Skin epidermis (tissue), 12 donors: ENCODE results near the gene HEG1.
"Not testable (repeated sequence)": the region's sequence is repeated elsewhere in the genome, so short reads cannot be mapped to it uniquely, and the experiment has no call there.

Experiments
- H3K27ac ChIP-seq, 21 experiments: fragments of 200-600 bp; sonication (generic) in 11 of 21; one replicate each; pipeline ENCODE4 v1.5.0; 2020; ENCODE audit warnings: mild to moderate bottlenecking in 3 of 21, inconsistent platforms in 2 of 21, moderate library complexity in 2 of 21
- H3K4me3 ChIP-seq, 7 experiments: fragments of 200-600 bp; sonication (generic) in 2 of 7; one replicate each; pipeline ENCODE4 v1.5.0; 2020; ENCODE audit warnings: inconsistent platforms in 2 of 7, mild to moderate bottlenecking in 2 of 7, moderate library complexity in 1 of 7

HEG1 gene, protein sequence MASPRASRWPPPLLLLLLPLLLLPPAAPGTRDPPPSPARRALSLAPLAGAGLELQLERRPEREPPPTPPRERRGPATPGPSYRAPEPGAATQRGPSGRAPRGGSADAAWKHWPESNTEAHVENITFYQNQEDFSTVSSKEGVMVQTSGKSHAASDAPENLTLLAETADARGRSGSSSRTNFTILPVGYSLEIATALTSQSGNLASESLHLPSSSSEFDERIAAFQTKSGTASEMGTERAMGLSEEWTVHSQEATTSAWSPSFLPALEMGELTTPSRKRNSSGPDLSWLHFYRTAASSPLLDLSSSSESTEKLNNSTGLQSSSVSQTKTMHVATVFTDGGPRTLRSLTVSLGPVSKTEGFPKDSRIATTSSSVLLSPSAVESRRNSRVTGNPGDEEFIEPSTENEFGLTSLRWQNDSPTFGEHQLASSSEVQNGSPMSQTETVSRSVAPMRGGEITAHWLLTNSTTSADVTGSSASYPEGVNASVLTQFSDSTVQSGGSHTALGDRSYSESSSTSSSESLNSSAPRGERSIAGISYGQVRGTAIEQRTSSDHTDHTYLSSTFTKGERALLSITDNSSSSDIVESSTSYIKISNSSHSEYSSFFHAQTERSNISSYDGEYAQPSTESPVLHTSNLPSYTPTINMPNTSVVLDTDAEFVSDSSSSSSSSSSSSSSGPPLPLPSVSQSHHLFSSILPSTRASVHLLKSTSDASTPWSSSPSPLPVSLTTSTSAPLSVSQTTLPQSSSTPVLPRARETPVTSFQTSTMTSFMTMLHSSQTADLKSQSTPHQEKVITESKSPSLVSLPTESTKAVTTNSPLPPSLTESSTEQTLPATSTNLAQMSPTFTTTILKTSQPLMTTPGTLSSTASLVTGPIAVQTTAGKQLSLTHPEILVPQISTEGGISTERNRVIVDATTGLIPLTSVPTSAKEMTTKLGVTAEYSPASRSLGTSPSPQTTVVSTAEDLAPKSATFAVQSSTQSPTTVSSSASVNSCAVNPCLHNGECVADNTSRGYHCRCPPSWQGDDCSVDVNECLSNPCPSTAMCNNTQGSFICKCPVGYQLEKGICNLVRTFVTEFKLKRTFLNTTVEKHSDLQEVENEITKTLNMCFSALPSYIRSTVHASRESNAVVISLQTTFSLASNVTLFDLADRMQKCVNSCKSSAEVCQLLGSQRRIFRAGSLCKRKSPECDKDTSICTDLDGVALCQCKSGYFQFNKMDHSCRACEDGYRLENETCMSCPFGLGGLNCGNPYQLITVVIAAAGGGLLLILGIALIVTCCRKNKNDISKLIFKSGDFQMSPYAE (N-terminal part only)

DNA sequence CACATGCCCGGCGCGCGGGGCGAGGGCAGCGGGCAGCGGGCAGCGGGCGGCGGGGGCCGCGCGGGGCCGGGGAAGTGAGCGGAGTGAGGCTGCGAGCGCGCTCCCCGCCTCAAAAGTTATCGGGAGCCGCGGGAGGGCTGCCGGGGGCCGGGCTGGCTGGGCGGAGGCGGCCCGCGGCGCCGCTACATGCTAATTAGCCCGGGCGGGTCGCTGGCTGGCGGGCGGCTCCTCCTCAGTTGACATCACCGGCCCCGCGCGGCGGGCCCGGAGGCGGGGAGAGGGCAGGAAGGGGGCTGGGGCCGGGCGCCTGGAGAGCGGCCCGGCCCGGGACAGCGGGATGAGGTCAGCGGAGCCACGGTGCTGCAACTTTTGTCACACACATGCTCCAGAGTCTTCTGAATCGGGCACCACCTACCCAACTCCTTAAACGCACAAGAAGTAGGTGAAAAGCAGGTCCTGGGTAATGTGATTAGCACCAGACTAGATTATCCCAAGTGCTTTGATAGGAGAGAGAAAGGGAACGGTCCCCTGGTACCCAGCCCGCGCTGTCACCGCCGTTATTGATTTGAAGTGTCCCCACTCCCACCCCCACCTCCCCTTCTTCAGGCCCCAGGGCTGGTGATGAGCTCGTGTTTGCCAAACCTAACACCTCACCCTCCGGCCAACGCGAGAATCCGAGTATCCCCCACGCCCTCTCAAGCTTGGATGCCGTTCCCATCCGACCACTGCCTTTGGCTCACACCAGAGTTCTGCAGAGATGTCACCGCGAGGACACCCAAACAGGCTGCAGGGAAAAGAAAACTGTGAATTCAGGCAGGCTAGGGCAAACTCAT lies at the start of gene HEG1:
Gene HEG1, minus strand, starts transcription at position 85 of the 833 bp plus-strand sequence. CDS start 107 bp downstream, outside the sequence.
- Histone ChIP-seq H3K4me3 (peak within 1 kb of the TSS; percentile 42 to 79 (median 67)), H3K27ac (peak within 1 kb of the TSS; percentile 14 to 94 (median 80))

GRCh38 chr3:125105116-125105515 lies 49.3 kb upstream of the HEG1 start:
- H3K27ac ChIP-seq = no peak overlapping the region
- no peak overlapping the region for H3K4me3 ChIP-seq

DNA sequence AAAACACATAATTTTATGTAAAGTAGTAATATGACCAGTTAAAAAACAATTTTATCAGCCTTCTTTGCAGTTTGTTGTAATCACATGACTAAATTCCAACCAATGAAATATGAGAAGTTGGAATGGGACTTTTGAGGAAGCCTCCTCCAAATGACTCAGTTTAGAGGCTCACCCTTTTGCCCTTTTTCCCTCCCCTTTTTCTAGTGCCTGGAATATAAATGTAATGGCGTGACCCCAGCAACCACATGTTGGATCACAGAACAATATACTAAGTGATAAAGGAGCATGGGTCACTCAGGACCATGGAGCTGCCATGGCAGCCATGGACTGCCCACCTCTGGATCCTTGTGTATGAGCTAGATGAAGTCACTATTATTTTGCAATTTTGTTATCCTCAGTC lies 48.8 kb upstream of the HEG1 start:
- Histone ChIP-seq H3K27ac (no peak overlapping the region), H3K4me3 (no peak overlapping the region)

GRCh38 chr3:125103406-125103805 lies 47.6 kb upstream of the HEG1 start:
- no peak overlapping the region for H3K4me3 ChIP-seq

GRCh38 chr3:125102470-125102869 lies 46.7 kb upstream of the HEG1 start:
- Histone ChIP-seq H3K27ac (no peak overlapping the region), H3K4me3 (no peak overlapping the region)

More at GRCh38 chr3:125103406-125103805, 47.6 kb upstream of the HEG1 start:
- H3K27ac ChIP-seq = no peak overlapping the region

- Histone ChIP-seq H3K27ac (no peak overlapping the region), H3K4me3 (no peak overlapping the region)
Observed at GRCh38 chr3:125098611-125099291, 43.0 kb upstream of the HEG1 start.

DNA sequence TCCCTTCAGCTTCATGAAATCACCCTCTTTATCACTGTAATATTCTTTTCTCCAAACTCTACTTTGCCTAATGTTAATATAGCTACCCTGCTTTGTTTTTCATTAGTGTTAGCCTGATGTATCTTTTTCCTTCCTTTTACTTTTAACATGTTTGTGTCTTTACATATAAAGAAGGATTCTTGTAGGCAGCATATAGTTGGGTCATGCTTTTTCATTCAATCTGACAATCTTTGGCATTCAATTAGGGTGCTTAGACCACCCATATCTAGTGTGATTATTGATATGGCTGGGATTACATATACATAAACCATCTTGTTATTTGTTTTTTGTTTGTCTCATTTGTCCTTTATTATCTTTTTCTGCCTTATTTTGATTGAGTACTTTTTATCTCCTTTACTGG lies 34.9 kb upstream of the HEG1 start:
- no peak overlapping the region for H3K27ac ChIP-seq
- H3K4me3 ChIP-seq = no peak overlapping the region

DNA sequence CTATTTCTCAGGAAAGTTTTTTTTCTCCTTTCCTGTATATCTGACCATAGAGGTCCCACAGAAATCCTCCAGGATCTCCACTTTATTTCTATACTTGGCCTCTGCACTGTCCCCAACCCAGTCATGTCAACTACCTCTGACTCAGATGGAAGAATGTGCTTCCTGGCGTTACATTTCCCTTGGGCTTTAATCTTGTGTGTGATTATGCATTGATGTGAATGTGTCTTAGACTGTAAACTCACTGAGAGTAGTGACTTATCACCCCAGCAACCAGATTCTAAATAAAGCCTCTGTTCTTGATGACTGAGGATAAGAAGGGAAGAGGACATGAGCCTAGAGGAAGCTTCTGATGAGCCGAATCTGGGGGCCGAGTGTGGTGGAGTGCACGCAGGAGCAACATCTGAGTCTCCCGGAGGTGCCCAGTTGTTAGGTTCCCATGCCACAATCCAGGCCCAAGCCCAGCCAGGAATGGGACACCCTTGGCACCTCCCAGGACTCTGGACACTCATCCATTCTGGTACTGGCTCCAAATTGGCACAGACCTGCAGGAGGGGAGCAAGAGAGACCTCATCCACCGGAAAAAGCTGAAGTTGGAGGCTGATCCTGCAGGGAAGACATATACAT lies 32.1 kb upstream of the HEG1 start:
- Histone ChIP-seq H3K4me3 (no peak overlapping the region), H3K27ac (peak overlapping the region in 1 of 21 experiments; percentile 6)

DNA sequence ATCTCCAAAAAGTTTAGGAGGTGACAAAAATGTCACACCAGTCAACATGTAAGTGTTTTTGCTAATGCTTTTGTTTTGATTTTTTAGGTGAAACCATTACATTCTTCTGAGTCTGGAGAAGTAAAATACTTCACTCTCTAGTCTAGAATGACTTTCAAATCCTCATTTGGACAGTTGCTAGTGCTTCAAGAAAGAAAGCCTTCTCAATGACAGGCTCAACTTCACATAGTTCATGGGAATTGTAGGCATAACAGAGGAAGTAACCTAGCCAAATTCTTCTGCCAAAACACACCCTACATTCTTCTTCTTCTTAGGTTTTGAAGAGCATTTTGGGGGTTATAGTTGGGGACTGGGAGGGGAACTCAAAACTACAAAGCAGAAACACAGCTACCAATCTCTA lies 29.4 kb upstream of the HEG1 start:
- Histone ChIP-seq H3K27ac (no peak overlapping the region), H3K4me3 (no peak overlapping the region)

- Histone ChIP-seq H3K27ac (no peak overlapping the region), H3K4me3 (no peak overlapping the region)
Observed at GRCh38 chr3:125083776-125084175, 28.0 kb upstream of the HEG1 start.

DNA sequence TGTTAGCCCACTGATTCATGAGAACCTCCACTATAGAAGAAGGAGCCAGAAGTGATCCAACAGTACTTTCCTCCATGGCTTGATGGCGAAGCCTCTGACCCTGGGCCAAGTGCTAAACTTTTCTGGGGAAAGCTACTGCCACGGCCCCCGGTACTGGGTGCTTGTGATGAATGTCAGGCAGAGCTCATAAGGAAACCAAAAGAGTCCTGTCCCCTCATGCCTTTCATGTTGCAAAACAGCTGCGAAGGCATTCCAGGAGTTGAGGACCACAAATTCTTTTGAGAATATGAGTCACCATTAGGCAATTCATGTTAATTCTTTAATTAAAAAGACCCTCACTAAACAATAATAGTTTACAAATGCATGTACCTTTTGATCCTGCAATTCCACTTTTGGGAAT lies 26.5 kb upstream of the HEG1 start:
- H3K27ac ChIP-seq, H3K4me3 ChIP-seq: not testable (repeated sequence)

- Histone ChIP-seq H3K4me3 (no peak overlapping the region), H3K27ac (no peak overlapping the region)
Observed at GRCh38 chr3:125080077-125080476, 24.3 kb upstream of the HEG1 start.

GRCh38 chr3:125079675-125080045 lies 23.9 kb upstream of the HEG1 start:
- no peak overlapping the region for H3K27ac ChIP-seq

GRCh38 chr3:125078951-125079674 lies 23.3 kb upstream of the HEG1 start:
- Histone ChIP-seq H3K27ac (no peak overlapping the region), H3K4me3 (no peak overlapping the region)

More at GRCh38 chr3:125079675-125080045, 23.9 kb upstream of the HEG1 start:
- no peak overlapping the region for H3K4me3 ChIP-seq

GRCh38 chr3:125077864-125078263 lies 22.1 kb upstream of the HEG1 start:
- Histone ChIP-seq H3K27ac (no peak overlapping the region), H3K4me3 (no peak overlapping the region)

DNA sequence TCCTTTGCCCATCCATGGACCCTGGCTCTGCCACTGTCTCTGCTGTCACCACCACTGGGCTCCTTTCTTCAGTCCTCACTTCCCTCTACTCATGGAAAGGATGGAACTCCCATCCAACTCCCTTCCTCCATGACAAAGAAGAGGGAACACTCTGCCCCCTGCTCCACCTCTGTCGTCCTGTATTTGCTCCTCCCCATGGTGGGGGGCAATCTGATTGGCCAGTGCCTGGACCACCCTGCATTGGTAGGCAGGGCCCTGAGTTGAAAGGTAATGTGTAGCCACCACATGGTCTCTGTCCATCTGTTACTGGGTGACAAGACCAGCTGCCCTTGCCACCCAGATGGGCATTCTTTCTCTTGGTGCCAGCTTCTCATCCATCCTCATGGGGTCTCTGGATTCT lies 20.7 kb upstream of the HEG1 start:
- Histone ChIP-seq H3K4me3 (no peak overlapping the region), H3K27ac (no peak overlapping the region)

GRCh38 chr3:125075738-125076137 lies 19.9 kb upstream of the HEG1 start:
- no peak overlapping the region for H3K4me3 ChIP-seq
- H3K27ac ChIP-seq = no peak overlapping the region
